Stimulated activated CD8-positive, alpha-beta memory T cell treated with anti-CD3 and anti-CD28 coated beads, Interleukin-12 subunit alpha, Interleukin-12 subunit beta, amount 100 ng/mL, for 4 hours (primary cell): ENCODE results near the gene UMODL1.
A peak's percentile ranks its signal among the peaks of the same experiment; 100 is the strongest.

ENCODE experiments used
- DNase-seq: peaks from one replicate; pipeline ENCODE4 v3.0.0-alpha.2; 2020; ENCODE audit warnings: low read depth

The UMODL1 gene

DNA sequence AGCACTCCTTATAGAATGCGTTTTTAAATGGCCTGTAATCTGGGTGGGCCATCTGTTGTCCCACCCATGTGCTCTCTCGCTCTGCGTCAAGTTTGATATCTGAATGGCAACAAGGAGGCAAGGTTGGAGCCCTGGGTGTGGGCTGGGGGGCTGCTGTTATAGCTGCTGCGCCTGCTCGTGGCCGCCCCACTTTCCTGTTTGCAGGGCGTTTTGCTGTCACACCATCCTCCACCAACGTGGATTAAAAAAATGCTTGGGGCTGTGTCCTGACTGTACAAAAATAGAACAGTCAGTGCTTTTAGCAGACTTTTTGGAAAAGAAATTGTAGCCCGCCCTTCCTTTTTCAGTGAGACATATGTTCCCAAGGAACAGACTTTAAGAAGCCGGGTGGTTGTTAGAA is 25.4 kb downstream of the UMODL1 start:
- no peak for DNase-seq

DNA sequence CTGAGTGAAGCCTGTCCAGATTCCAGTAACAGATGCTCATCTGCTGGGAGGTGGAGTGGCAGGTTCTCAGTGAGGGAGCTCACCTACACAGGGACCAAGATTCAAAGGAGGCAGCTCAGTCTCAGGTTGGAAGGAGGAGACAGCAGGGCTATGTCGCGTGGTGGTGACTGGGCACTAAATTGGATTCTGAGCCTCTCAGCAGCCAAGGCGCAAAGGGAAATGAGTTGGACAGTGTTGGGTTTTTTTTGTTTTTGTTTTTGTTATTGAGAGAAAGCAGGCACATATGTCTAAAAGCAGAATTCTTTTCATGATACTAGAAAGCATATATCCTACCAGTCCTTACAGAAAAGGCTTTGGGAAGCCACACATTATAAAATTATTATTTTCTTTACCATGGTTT is 26.2 kb downstream of the UMODL1 start:
- no peak for DNase-seq

DNA sequence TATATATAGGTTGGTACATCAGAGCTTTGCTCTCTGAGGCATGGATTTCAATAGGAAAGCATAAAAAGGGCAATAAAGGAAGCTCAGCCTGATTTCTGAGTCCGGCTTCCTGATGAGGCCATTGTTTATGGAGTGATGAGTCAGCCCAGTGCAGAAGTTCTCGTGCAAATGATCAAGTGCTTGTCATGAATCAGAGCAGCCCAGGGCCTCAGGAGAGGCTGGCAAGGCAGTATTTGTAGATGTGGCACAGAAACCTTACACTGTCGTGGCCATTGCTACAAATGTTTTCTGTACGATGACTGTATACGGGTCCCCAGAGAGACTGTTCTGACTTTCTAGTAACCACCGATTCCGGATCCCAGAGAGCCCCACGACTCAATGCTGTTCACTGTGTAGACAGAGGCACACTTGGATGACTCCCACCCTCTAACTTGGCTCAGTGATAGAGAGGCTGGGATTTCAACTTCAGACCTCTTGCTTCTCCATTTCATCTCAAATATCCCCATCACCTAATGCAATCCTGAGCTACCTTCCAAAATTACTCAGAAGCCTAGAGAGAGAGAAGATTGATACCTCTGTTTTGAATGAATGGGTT is 26.8 kb downstream of the UMODL1 start:
- no peak for DNase-seq

DNA sequence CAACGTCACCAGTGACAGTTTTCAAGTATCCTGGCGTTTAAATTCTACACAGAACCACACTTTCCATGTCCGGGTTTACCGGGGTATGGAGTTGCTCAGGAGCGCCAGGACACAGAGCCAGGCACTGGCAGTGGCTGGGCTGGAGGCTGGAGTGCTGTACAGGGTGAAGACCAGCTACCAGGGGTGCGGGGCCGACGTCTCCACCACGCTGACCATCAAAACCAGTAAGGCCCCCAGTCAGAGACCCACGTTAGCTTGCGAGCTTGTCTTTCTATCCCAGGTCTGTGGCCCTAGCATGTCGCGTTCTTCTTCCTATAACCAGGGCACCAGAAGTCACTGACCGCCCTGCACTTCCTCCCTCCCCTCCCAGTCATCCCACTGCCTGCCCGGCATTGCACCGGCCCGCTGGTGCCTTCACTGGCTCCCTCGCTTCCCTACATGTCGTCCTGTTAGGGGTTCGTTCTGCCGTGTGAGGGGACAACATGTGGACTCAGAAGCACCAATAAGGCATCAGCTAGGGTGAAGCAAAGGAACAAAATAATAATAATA is 27.9 kb downstream of the UMODL1 start:
- no peak for DNase-seq

DNA sequence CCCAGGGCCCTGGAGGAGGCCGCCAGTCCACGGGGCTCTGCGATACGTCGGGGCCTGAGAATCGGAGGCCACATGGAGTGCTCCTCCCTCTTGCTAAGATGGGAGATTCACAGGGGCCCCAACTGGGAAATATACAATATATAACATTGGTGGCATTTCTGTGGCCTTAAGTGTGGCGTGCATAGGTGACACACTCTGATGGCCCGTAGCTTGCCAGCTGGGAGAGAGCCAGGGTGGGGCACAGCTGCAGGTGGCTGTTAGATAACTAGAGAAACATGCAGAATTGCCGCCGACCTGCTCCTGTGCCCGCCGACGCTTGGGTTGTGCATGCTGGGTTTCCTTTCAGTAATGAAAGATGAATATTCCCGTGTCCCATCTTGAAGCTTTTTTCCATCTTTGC is 30.1 kb downstream of the UMODL1 start:
- no peak for DNase-seq

DNA sequence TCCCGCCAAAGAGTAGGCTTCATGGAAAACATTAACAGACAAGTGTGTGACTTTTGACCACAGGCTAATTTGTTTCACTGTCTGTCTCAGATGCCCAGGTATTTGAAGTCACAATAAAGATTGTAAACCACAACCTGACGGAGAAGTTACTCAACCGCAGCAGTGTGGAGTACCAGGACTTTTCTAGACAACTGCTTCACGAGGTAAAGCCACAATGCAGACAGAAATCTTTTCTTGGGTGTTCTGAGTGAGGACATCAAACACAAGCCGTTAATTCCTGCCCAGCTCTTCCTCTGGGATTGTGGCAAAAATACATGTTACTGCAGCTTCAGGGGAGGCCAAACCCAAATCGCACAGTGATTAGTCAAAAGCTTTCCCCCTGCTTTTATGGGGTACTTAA is 31.0 kb downstream of the UMODL1 start:
- no peak for DNase-seq

DNA sequence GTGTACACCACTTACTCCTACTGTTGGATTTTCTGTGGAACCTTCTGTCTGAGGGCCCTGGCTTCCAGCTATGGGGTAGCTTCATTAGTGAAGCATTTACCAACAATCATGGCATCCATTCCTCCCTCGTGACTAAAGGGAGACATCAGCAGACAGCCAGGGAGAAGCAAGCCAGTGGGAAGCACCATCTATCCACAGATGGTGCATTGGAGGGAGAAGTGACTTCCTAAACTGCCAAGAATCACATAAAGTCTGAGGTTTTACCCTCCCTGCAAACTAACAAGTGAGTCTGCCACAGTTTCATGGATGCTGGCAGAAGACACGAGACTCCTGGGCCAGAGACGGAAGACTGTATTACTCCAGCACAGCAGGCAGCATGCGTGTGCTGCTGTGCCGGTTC is 31.4 kb downstream of the UMODL1 start:
- DNase-seq: no peak

DNA sequence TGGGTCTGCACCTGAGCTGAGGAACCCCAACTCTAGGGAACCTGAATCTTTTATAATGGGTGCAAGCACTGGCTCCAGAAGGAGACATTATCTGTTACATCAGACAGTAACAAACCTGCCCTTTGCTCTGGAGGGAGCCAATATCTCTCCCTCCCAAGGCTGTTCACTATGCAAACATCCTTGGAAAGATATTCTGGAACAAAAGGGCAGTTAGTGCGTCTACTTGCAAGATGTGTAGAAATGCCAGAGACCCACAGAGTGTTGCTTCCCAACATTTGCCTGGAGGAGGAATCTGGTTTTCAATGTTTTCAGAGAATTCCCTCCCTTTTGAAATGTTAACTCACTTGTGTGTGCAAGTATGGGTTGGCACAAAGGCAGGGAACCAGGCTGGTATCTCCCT is 31.9 kb downstream of the UMODL1 start:
- no peak for DNase-seq

DNA sequence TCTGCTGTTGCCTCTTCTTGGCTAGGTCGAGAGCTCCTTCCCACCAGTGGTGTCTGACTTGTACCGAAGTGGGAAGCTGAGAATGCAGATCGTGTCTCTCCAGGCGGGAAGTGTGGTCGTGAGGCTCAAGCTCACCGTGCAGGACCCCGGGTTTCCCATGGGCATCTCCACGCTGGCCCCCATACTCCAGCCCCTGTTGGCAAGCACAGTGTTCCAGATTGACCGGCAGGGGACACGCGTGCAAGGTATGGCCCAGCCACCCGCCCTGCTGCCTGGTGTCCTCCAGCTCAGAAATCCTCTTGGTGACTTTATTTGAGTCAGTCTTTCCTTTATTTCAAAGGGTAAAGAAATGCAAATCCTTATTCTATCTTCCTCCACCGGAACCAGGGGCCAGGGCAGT is 32.7 kb downstream of the UMODL1 start:
- no peak for DNase-seq

DNA sequence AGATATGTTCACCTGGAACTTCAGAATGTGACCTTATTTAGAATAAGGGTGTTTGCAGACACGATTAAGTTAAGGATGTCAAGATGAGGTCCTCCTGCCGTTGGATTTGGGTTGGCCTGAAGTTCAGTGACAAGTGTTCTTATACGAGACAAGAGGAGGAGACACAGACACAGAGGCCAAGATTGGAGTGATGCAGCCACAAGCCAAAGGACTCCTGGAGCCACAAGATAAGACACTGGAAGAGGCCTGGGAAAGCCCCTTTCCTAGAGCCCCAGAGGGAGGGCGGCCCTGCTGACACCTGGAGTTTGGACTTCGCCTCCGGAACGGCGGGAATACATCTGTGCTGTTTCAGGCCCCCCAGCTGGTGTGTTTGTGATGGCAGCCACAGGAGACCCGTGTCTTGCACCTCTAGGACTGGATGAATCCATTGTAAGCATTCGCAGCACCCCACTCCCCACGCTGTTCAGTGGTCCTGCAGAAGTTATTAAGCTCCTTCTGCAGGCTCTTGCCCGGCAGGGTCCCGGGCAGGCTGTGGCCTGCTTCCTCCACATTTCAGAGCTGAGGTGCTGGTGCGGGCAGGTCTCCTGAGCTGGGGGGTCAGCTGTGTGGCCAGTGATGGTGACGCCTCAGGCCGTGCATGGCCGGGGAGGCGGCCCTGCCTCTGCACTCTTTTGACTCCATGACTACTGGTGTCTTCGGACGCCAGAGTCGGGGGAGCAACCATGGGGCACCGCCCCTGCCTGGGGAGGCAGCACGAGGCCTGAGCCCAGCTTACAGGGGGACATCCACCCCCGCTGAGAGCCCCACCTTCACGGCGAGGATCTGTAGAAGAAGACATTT is 34.6 kb downstream of the UMODL1 start:
- no peak for DNase-seq

DNA sequence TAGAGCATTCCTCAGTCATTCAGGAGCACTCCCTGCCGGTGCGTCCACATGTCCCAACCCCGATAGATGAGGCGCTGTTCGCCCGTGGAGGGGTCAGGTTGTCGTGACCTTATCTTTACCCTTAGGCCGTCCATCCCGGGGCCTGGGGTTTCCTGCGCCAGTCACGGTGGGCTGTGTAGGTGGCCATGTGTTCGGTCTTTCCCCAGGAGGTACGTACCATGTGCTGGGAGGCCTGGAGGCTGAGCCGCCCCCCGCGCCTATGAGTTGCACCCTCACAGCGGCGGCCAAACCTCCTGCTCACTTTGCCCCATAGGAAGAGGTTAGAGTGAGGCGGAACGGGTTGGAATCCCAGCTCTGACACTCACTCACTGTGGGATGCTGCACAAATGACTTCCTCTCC is 35.3 kb downstream of the UMODL1 start:
- no peak for DNase-seq

DNA sequence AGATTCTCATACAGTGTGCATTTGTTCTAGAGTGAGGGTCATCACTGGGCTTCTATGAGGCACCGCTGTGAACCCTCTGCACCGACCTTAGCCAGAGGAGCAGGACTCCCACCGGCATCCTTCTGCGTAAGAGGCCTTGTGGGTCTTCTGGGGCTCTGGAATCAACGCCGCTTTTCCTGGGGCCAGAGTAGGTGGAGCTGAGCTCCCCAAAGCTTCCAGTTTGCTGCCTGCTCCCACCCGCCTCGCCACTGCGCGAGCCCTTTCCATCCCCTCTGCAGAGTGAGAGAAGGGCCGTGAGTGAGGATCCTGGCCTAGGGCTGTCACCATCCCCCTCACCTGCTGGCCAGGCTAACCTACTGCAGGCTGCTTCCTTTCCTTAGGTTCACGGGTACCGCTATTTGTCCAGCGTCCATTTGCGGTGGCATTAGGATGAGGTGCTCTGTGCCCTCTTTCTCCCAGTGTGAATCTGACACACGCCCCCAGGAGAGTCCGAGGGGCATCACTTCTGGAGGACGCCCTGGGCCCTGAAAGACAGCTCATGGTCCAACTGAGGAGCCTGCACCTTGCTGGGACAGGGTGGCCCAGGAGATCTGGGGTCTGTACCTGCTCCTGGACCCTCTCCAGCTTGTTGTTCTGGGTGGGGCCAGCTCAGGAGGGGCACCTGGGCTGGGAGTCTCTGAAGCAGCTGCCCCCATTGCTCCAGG is 36.2 kb downstream of the UMODL1 start:
- no peak for DNase-seq

DNA sequence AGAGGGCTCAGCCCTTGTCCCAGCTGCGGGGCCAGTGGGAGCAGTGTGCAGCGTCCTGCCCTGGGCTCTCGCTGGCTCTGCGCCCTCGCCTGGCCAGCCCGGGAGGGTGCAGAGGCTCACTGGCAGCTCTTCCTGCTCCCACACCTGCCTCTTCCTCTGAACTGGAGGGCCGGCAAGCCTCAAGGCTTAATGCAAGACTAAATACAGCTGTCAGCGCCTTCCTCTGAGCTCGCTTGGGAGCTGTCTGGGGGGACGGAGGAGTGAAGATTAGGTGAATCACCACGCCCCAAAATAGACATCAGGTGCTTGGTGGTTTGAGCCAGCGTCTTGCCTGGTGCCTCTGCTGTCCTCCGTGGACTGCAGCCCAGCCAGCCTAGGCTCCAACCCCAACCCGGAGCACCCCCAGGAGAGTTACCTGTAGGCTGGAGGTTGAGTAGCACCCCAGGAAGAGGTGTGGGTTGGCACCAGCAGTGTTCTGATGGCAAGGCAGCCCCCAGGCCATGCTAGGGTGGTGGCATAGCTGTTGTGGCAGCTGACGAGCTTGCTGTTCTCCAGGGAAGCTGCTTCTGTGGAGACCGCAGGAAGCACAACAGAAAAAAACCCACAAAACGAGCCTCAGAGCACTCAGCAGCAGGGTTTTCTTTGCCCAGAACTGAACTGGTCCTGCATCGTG is 36.9 kb downstream of the UMODL1 start:
- peak; percentile 42 for DNase-seq

DNA sequence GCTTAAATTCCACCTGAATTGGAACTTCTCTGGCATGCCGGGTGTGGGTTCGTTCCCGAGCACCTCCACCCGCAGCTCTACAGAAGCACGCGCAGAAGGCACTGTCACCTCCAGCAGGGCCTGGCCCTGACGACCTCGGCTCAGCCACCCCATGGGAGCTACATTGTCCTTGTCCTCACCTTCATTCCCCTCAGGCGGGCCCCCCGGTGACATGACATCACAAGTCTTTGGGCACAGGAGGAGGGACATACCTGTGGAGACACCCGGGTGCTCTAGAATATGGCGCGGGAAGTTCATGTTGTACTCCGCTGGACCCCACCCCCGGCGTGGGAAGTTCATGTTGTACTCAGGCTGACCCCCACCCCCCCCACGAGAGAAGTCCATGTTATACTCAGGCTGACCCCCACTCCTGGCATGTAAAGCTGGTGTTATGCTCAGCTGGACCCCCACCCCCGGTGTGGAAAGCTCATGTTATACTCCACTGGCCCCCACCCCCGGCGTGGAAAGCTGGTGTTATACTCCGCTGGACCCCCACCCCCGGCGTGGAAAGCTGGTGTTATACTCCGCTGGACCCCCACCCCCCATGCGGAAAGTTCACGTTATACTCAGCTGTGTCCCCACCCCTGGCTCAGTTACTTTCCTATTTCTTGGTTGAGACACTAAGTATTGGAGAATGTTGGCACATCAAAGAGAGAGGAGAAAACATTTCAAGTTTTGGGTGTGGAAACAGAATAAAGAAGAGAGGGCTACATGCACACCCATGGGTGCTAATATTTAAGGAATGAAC is 37.6 kb downstream of the UMODL1 start:
- DNase-seq: no peak

DNA sequence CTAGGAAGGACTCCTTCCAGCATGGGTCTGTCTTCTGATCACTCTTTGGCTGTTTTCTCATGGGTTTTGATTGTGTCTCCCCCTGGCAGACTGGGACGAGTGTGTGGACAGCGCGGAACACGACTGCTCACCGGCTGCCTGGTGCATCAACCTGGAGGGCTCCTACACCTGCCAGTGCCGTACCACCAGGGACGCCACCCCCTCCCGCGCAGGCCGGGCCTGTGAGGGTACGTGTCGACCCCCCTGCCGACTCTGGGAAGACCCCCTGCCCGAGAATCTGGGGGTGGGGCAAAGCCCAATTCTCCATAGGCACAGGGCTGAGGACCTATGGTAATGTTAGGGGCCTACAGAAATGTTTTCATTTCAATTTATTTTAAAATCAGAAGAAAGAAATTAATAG is 38.4 kb downstream of the UMODL1 start:
- DNase-seq: no peak

DNA sequence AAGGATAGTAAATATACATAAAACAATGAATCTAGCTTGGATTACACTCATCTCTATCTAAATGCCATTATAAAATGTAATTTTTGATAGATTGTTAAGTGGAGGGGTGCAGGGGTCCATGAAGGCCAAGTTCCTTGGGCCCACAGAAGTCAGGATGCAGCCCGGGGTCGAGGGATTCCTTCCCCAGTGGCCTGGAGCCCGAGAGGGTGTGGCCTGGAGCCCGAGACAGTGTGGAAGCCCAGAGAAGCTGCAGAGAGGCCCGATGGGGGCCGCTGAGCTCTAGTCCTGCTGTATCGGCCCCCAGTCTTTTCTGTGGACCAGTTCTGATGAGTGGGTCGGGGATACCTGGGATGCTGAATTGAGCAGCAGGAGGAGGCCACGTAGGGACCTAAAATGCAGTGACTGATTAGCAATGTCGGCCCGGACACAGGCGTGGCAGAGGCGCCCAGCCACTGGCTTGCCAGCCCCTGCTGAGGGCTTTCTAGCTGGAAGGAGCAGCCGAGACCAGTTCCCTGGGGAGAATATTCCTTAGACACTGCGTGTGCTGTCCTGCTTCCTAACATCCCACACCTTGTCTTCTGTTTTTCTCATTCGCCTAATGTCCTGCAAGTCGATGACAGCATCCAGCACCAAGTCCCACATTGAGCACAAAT is 38.9 kb downstream of the UMODL1 start:
- DNase-seq: no peak

DNA sequence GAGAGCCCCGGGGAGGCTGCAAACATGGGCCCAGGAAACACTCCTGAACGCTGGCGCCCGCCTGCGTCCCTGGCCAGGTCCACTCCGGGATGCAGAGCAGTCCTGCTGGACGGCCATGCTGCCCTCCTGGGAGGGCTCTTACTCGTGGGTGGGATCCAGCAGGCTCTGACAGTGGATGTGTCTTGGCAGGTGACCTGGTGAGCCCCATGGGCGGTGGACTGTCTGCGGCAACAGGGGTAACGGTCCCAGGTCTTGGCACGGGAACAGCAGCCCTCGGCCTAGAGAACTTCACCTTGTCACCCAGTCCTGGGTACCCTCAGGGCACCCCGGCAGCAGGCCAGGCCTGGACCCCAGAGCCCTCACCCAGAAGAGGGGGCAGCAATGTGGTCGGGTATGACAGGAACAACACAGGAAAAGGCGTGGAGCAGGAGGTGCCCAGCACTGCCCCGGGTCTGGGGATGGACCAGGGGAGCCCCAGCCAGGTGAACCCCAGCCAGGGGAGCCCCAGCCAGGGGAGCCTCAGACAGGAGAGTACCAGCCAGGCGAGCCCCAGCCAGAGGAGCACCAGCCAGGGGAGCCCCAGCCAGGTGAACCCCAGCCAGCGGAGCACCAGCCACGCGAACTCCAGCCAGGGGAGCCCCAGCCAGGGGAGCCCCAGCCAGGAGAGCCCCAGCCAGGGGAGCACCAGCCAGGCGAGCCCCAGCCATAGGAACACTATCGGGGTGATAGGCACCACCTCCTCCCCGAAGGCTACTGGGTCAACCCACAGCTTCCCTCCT is 39.8 kb downstream of the UMODL1 start:
- DNase-seq: no peak

DNA sequence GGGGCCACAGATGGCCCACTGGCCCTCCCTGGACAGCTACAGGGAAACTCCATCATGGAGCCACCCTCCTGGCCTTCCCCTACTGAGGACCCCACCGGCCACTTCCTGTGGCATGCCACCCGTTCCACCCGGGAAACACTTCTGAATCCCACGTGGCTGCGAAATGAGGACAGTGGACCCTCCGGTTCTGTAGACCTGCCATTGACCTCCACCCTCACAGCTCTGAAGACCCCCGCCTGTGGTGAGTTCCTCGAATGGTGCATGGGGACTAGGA is 40.3 kb downstream of the UMODL1 start:
- DNase-seq: no peak

DNA sequence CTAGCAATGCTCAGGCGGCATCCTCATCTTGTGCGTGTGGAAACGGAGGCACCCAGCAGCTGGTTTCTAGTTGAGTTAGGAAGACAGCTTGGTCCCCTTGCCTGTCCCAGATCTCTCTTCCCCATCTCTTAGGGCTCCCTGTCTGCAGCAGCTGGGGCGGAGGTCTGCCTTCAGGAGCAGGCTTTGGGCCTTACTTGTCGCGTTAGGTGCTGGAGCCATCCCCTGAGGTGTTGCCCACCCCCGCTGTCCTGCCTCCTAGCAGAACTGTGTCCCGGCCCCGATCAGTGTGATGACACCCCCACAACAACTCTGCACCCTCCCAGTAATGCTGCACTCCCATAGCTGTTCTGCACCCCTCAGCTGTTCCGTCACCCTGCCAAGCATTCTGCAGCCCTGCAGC is 40.7 kb downstream of the UMODL1 start:
- no peak for DNase-seq

DNA sequence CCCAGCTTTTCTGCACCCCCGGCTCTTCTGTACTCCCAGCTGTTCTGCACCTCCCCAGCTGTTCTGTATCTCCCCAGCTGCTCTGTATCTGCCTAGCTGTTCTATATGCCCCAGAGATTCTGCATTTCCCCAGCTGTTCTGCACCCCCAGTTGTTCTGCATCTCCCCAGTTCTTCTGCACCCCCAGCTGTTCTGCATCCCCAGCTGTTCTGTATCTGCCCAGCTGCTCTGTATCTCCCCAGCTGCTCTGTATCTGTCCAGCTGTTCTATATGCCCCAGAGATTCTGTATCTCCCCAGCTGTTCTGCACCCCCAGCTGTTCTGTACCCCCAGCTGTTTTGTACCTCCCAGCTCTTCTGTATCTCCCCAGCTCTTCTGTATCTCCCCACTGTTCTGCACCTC is 41.1 kb downstream of the UMODL1 start:
- no peak for DNase-seq

DNA sequence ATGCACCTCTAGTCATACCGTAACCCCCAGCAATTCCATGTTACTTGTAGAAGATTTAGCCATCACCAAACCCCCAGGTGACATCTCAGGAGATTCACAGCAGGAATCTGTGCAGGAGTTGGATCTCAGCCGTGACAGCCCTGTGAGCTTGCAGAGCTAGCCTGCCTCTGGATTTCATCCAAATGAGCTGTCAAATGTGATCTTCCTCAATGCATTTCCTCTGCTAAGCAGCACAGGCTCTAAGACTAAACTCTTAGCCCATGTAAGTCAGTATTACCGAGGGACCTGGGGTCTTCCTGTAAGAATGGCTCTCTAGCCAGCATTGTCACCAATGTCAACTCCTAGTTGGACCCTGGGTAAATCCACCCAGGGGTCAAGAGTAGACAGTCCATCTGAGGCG is 41.7 kb downstream of the UMODL1 start:
- no peak for DNase-seq
